HepG2 (cell line): ENCODE measurements around the gene NALCN. TPM values are rescaled to one million over a fixed set of nuclear protein-coding genes. Genes with fewer than 3 reads are reported as not detected.
A peak's percentile ranks its signal among the peaks of the same experiment; 100 is the strongest.

Source experiments
- ATAC-seq: fragments of 200-7000 bp; cut with Tn5 transposase; 3 replicates; pipeline ENCODE4 v1.9.1; 2020; ENCODE audit warnings: mild to moderate bottlenecking, moderate library complexity
- BruUV-seq: library from RNA; stranded (reverse); fragments of 400-500 nt; replicated peaks from 2 replicates; lab custom pipeline; 2021; lab: Mats Ljungman, UMichigan
- CTCF ChIA-PET: fragments of 300-600 bp; formaldehyde crosslinking; extraction: SDS; loops from one replicate; lab custom pipeline; 2021; ENCODE audit warnings: low total read pairs, inconsistent platforms, low intra/inter-chr PET ratio; lab: Yijun Ruan, JAX
- POLR2A ChIA-PET: fragments of 350-600 bp; sonication (Branson Sonifier 250); formaldehyde crosslinking; loops from one replicate; lab custom pipeline; 2020; ENCODE audit warnings: antibody characterized with exemption, inconsistent platforms; lab: Yijun Ruan, JAX
- DNase-seq: peaks from one replicate; pipeline ENCODE4 v3.0.0-alpha.2; 2015; ENCODE audit warnings: low spot score
- FAIRE-seq: peaks from 3 replicates; lab custom pipeline; 2011; peaks lifted over from hg19 to GRCh38; lab: Jason Lieb, UNC
- H2AFZ ChIP-seq: one replicate; pipeline ENCODE4 v1.6.1; 2011; ENCODE audit warnings: low read length, inconsistent platforms
- H3K27ac ChIP-seq: fragments of 300-600 bp; 3 replicates; pipeline ENCODE4 v1.8.0; 2011; ENCODE audit warnings: mixed run types, mild to moderate bottlenecking, mixed read lengths, low read length, inconsistent platforms; ENCODE audit not compliant: insufficient read depth; ENCODE audit errors: extremely low read length
- H3K27me3 ChIP-seq, 2 experiments: fragments of 200-600 bp in 1 of 2; 2 replicates in 1 of 2; 3 replicates in 1 of 2; pipeline versions ENCODE4 v1.6.0 to v1.8.0; 2011; ENCODE audit warnings: low read length in 2 of 2, mild to moderate bottlenecking in 2 of 2, moderate library complexity in 2 of 2, inconsistent platforms in 1 of 2; ENCODE audit not compliant: insufficient read depth in 2 of 2, control insufficient read depth in 1 of 2
- H3K36me3 ChIP-seq, 2 experiments: fragments of 200-600 bp in 1 of 2; replicated peaks in 1 of 2; 2 replicates in 1 of 2; 3 replicates in 1 of 2; pipeline versions ENCODE4 v1.5.1 to v1.8.0; 2011; ENCODE audit warnings: low read length in 2 of 2, inconsistent platforms in 1 of 2; ENCODE audit not compliant: insufficient read depth in 2 of 2, control insufficient read depth in 1 of 2
- H3K4me1 ChIP-seq: 2 replicates; pipeline ENCODE4 v1.5.1; 2012; ENCODE audit warnings: low read length, inconsistent platforms; ENCODE audit not compliant: insufficient read depth
- H3K4me2 ChIP-seq: 2 replicates; pipeline ENCODE4 v1.6.0; 2011; ENCODE audit warnings: low read depth, low read length, inconsistent platforms
- H3K4me3 ChIP-seq, 3 experiments: fragments of 200-600 bp in 1 of 3; sonication (generic), shearing (Covaris generic) in 1 of 3; replicated peaks in 1 of 3; 2 replicates each; pipeline ENCODE4 v1.5.1; 2011 to 2016; ENCODE audit warnings: low read length in 3 of 3, inconsistent platforms in 2 of 3, low read depth in 2 of 3, mild to moderate bottlenecking in 2 of 3, control low read depth in 1 of 3, mixed read lengths in 1 of 3; ENCODE audit not compliant: insufficient read depth in 1 of 3
- H3K79me2 ChIP-seq: one replicate; pipeline ENCODE4 v1.6.1; 2011; ENCODE audit warnings: low read length, inconsistent platforms; ENCODE audit not compliant: insufficient read depth
- H3K9ac ChIP-seq: 2 replicates; pipeline ENCODE4 v1.6.0; 2011; ENCODE audit warnings: mild to moderate bottlenecking, low read depth, low read length, inconsistent platforms; ENCODE audit not compliant: insufficient read depth
- H3K9me3 ChIP-seq: 2 replicates; pipeline ENCODE4 v1.5.1; 2012; ENCODE audit warnings: mild to moderate bottlenecking, low read length
- H4K20me1 ChIP-seq: 2 replicates; pipeline ENCODE4 v1.6.0; 2011; ENCODE audit warnings: inconsistent platforms, mild to moderate bottlenecking, low read length, moderate library complexity; ENCODE audit not compliant: insufficient read depth
- AGO1 ChIP-seq: fragments of 200-400 bp; formaldehyde crosslinking; IDR thresholded peaks from 2 replicates; pipeline ENCODE4 v1.6.1; 2017; ENCODE audit warnings: mild to moderate bottlenecking, low read depth, low read length, moderate library complexity; ENCODE audit not compliant: poor library complexity, severe bottlenecking
- HNF4A ChIP-seq: sonication (generic); formaldehyde crosslinking; IDR thresholded peaks from 2 replicates; pipeline ENCODE4 v1.4.0; 2020; ENCODE audit warnings: missing genetic modification reagents
- HOXA7 ChIP-seq: sonication (generic); formaldehyde crosslinking; IDR thresholded peaks from 2 replicates; pipeline ENCODE4 v1.8.1; 2022; ENCODE audit warnings: mild to moderate bottlenecking, missing genetic modification reagents, moderate library complexity
- NFATC3 ChIP-seq: sonication (generic); formaldehyde crosslinking; IDR thresholded peaks from 2 replicates; pipeline ENCODE4 v1.5.1; 2020; ENCODE audit warnings: mild to moderate bottlenecking, missing genetic modification reagents
- NFE2 ChIP-seq: sonication (generic); formaldehyde crosslinking; IDR thresholded peaks from 2 replicates; pipeline ENCODE4 v1.4.0; 2020; ENCODE audit warnings: missing genetic modification reagents
- NR3C1 ChIP-seq: sonication (generic); formaldehyde crosslinking; IDR thresholded peaks from 2 replicates; pipeline ENCODE4 v1.4.0; 2020; ENCODE audit warnings: missing genetic modification reagents
- SMAD3 ChIP-seq: sonication (generic); formaldehyde crosslinking; IDR thresholded peaks from 2 replicates; pipeline ENCODE4 v1.4.0; 2020; ENCODE audit warnings: missing genetic modification reagents
- WGBS: methylation state at CpG from one replicate; pipeline ENCODE4 v1.1.6; 2017; ENCODE audit warnings: low lambda C conversion rate; 5-methylcytosine and 5-hydroxymethylcytosine counted together
- in situ Hi-C: cut with HindIII; loops from 2 replicates; pipeline ENCODE4 v1.10.0; 2017; ENCODE audit warnings: low pct_unique_long_range_greater_than_20kb; ENCODE audit not compliant: extremely low pct_ligation_motif_present
- intact Hi-C: fragments of 100-400 bp; cut with micrococcal nuclease; formaldehyde crosslinking; loops from one replicate; pipeline ENCODE4 v1.10.0; 2022; ENCODE audit not compliant: unreplicated experiment
- polyA plus RNA-seq, 8 experiments: library from polyadenylated mRNA; depleted of rRNA in 3 of 8; stranded (reverse) in 7 of 8; unstranded in 1 of 8; fragments of >200 nt; fragmentation: Illumina TruSeq in 4 of 8; extraction: Trizol in 4 of 8; gene quantifications; 2 replicates each; pipeline versions ENCODE4 v1.2.1 to v1.2.3, GENCODE V29; 2011 to 2016; ENCODE audit warnings: low read depth in 4 of 8, missing spikeins in 1 of 8, mixed read lengths in 1 of 8; ENCODE audit not compliant: insufficient read depth in 1 of 8
- total RNA-seq, 5 experiments: library from RNA; depleted of rRNA; stranded (reverse); fragments of >200 nt; fragmentation: Illumina TruSeq; extraction: Trizol; gene quantifications; 2 replicates each; pipeline ENCODE4 v1.2.3, GENCODE V29; 2016; ENCODE audit warnings: low read depth in 1 of 5
- TF ChIP-seq, protein P1 (sequence below): sonication (generic); formaldehyde crosslinking; IDR thresholded peaks from 2 replicates; pipeline ENCODE4 v1.9.0; 2022; ENCODE audit warnings: missing genetic modification reagents, mild to moderate bottlenecking, borderline replicate concordance
- TF ChIP-seq, protein P2 (sequence below), 2 experiments: fragments of 450-650 bp in 1 of 2; sonication (generic) in 1 of 2; formaldehyde crosslinking in 1 of 2; IDR thresholded peaks; 2 replicates each; pipeline versions ENCODE4 v1.6.1 to v1.8.0; 2016 to 2022; ENCODE audit warnings: antibody characterized with exemption in 1 of 2, mild to moderate bottlenecking in 1 of 2, missing genetic modification reagents in 1 of 2
- TF ChIP-seq, protein P3 (sequence below): sonication (generic); formaldehyde crosslinking; IDR thresholded peaks from 2 replicates; pipeline ENCODE4 v1.4.0; 2020; ENCODE audit warnings: missing genetic modification reagents

The NALCN gene
- total and polyA plus RNA-seq, 2 of the 13 experiments (the other 11 are each of a cell fraction or from before 2014, with no cell fraction given): not detected

DNA sequence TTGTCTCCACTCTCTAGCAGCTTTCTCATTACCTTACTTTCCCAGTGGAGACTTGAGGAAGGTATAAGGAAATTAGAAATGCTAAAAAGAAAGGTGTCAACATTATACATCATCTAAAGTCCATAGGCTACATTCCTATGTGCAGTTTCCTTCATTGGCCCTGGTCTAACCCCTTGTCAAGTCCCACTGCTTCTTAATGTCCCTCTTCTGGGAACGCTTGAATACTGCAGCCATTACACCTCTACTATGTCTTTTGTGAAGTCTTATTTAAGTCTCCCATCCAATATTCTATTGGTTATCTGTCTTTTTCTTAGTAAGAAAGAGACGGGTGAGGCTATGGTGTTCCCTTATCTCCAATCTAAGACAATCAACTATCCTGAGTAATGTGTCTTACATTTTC is 409.1 kb downstream of the NALCN start:
- intact Hi-C loops (no loop called here), in situ Hi-C loops (no loop called here)
- H3K27ac ChIP-seq: no peak overlapping the region
- no peak overlapping the region for H3K9ac ChIP-seq
- H3K36me3 ChIP-seq: no peaks in the 10 kb centered on the region
- H3K4me2 ChIP-seq: no peak overlapping the region
- H3K9me3 ChIP-seq: no peaks in the 10 kb centered on the region
- ChIA-PET POLR2A (no interaction called here), CTCF (no interaction called here)
- H3K27me3 ChIP-seq: no peaks in the 10 kb centered on the region
- BruUV-seq: no TSS peak
- WGBS: 5% methylated on average over 2 of the region's 2 CpGs
- no peak for DNase-seq
- peak; percentile 44; the same call in 1 of the 3 replicates for ATAC-seq
- H4K20me1 ChIP-seq: no peaks in the 10 kb centered on the region
- no peak overlapping the region for H3K4me3 ChIP-seq
- H2AFZ ChIP-seq: no peak overlapping the region
- no peaks in the 10 kb centered on the region for H3K79me2 ChIP-seq
- H3K4me1 ChIP-seq: no peaks in the 10 kb centered on the region
- no peak for FAIRE-seq
- TF ChIP-seq, protein P1, sequence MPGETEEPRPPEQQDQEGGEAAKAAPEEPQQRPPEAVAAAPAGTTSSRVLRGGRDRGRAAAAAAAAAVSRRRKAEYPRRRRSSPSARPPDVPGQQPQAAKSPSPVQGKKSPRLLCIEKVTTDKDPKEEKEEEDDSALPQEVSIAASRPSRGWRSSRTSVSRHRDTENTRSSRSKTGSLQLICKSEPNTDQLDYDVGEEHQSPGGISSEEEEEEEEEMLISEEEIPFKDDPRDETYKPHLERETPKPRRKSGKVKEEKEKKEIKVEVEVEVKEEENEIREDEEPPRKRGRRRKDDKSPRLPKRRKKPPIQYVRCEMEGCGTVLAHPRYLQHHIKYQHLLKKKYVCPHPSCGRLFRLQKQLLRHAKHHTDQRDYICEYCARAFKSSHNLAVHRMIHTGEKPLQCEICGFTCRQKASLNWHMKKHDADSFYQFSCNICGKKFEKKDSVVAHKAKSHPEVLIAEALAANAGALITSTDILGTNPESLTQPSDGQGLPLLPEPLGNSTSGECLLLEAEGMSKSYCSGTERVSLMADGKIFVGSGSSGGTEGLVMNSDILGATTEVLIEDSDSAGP (CRISPR knock-in tag): no peak
- TF ChIP-seq HNF4A (CRISPR knock-in tag) (no peak), SMAD3 (CRISPR knock-in tag) (no peak), AGO1 (no peak), NFE2 (CRISPR knock-in tag) (no peak), NR3C1 (no peak), HOXA7 (no peak), NFATC3 (CRISPR knock-in tag) (no peak)
- TF ChIP-seq, protein P2, sequence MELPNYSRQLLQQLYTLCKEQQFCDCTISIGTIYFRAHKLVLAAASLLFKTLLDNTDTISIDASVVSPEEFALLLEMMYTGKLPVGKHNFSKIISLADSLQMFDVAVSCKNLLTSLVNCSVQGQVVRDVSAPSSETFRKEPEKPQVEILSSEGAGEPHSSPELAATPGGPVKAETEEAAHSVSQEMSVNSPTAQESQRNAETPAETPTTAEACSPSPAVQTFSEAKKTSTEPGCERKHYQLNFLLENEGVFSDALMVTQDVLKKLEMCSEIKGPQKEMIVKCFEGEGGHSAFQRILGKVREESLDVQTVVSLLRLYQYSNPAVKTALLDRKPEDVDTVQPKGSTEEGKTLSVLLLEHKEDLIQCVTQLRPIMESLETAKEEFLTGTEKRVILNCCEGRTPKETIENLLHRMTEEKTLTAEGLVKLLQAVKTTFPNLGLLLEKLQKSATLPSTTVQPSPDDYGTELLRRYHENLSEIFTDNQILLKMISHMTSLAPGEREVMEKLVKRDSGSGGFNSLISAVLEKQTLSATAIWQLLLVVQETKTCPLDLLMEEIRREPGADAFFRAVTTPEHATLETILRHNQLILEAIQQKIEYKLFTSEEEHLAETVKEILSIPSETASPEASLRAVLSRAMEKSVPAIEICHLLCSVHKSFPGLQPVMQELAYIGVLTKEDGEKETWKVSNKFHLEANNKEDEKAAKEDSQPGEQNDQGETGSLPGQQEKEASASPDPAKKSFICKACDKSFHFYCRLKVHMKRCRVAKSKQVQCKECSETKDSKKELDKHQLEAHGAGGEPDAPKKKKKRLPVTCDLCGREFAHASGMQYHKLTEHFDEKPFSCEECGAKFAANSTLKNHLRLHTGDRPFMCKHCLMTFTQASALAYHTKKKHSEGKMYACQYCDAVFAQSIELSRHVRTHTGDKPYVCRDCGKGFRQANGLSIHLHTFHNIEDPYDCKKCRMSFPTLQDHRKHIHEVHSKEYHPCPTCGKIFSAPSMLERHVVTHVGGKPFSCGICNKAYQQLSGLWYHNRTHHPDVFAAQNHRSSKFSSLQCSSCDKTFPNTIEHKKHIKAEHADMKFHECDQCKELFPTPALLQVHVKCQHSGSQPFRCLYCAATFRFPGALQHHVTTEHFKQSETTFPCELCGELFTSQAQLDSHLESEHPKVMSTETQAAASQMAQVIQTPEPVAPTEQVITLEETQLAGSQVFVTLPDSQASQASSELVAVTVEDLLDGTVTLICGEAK (IDR thresholded peaks at IDR 0.05): no peak
- TF ChIP-seq, protein P2 (CRISPR knock-in tag; IDR thresholded peaks at IDR 0.05): no peak
- TF ChIP-seq, protein P3, sequence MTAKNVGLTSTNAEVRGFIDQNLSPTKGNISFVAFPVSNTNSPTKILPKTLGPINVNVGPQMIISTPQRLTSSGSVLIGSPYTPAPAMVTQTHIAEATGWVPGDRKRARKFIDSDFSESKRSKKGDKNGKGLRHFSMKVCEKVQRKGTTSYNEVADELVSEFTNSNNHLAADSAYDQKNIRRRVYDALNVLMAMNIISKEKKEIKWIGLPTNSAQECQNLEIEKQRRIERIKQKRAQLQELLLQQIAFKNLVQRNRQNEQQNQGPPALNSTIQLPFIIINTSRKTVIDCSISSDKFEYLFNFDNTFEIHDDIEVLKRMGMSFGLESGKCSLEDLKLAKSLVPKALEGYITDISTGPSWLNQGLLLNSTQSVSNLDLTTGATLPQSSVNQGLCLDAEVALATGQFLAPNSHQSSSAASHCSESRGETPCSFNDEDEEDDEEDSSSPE: no peak
